Transverse colon (tissue), 3 donors: ENCODE measurements around the gene GCFC2.
"Not testable (repeated sequence)": the region's sequence is repeated elsewhere in the genome, so short reads cannot be mapped to it uniquely, and the experiment has no call there.

Experiments used
- POLR2A ChIP-seq: fragments of 450-650 bp; IDR thresholded peaks from one replicate; pipeline ENCODE4 v1.6.1; 2016; ENCODE audit warnings: antibody characterized with exemption, mild to moderate bottlenecking, moderate library complexity
- TF ChIP-seq, protein P1 (sequence below), 5 experiments: fragments of 200-600 bp in 3 of 5; fragments of 450-650 bp in 2 of 5; sonication (generic) in 3 of 5; IDR thresholded peaks; 1 replicate in 2 of 5; 2 replicates in 3 of 5; pipeline ENCODE4 v1.5.1; 2016 to 2017; ENCODE audit warnings: antibody characterized with exemption in 5 of 5, inconsistent platforms in 3 of 5, mild to moderate bottlenecking in 2 of 5, moderate library complexity in 1 of 5

- TF ChIP-seq, protein P1, sequence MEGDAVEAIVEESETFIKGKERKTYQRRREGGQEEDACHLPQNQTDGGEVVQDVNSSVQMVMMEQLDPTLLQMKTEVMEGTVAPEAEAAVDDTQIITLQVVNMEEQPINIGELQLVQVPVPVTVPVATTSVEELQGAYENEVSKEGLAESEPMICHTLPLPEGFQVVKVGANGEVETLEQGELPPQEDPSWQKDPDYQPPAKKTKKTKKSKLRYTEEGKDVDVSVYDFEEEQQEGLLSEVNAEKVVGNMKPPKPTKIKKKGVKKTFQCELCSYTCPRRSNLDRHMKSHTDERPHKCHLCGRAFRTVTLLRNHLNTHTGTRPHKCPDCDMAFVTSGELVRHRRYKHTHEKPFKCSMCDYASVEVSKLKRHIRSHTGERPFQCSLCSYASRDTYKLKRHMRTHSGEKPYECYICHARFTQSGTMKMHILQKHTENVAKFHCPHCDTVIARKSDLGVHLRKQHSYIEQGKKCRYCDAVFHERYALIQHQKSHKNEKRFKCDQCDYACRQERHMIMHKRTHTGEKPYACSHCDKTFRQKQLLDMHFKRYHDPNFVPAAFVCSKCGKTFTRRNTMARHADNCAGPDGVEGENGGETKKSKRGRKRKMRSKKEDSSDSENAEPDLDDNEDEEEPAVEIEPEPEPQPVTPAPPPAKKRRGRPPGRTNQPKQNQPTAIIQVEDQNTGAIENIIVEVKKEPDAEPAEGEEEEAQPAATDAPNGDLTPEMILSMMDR (IDR thresholded peaks at IDR 0.05), result not testable (repeated sequence)
- not testable (repeated sequence) for TF ChIP-seq POLR2A
Measured at GRCh38 chr2:75711590-75711989, 875 bp upstream of the GCFC2 start.
